Neural cell (in vitro differentiated cells): ENCODE measurements around the gene ALK. TPM values are rescaled to one million over a fixed set of nuclear protein-coding genes. Genes with fewer than 3 reads are reported as not detected.

Experiments used
- H2AFZ ChIP-seq: fragments of 200-600, 300-800 bp; sonication (generic), shearing (Covaris generic); 2 replicates; pipeline ENCODE4 v1.6.0; 2014; ENCODE audit warnings: low read depth, mild to moderate bottlenecking, antibody characterized with exemption, low read length, moderate library complexity
- H3F3A ChIP-seq: fragments of 200-600 bp; shearing (Covaris generic); 2 replicates; pipeline ENCODE4 v1.6.1; 2016; ENCODE audit warnings: mild to moderate bottlenecking, moderate library complexity, mixed read lengths, antibody characterized with exemption, low read length; ENCODE audit not compliant: insufficient read depth, poor library complexity, severe bottlenecking
- H3K27ac ChIP-seq: fragments of 200-600, 300-800 bp; sonication (generic), shearing (Covaris generic); 2 replicates; pipeline ENCODE4 v1.5.1; 2014; ENCODE audit warnings: mild to moderate bottlenecking, low read length, moderate library complexity
- H3K27me3 ChIP-seq: fragments of 300-800, 200-600 bp; sonication (generic), shearing (Covaris generic); 2 replicates; pipeline ENCODE4 v1.6.0; 2014; ENCODE audit warnings: mild to moderate bottlenecking, low read depth, low read length, moderate library complexity; ENCODE audit not compliant: insufficient read depth
- H3K36me3 ChIP-seq: fragments of 300-800, 200-600 bp; sonication (generic), shearing (Covaris generic); 2 replicates; pipeline ENCODE4 v1.5.1; 2014; ENCODE audit warnings: mild to moderate bottlenecking, antibody characterized with exemption, low read length, moderate library complexity; ENCODE audit not compliant: insufficient read depth
- H3K4me2 ChIP-seq: fragments of 300-800, 200-600 bp; sonication (generic), shearing (Covaris generic); 2 replicates; pipeline ENCODE4 v1.6.0; 2014; ENCODE audit warnings: mild to moderate bottlenecking, low read length
- H3K4me3 ChIP-seq: fragments of 300-800, 200-600 bp; sonication (generic), shearing (Covaris generic); 2 replicates; pipeline ENCODE4 v1.5.1; 2014; ENCODE audit warnings: mild to moderate bottlenecking, low read length, moderate library complexity
- H3K79me2 ChIP-seq: fragments of 200-600 bp; shearing (Covaris generic); replicated peaks from 2 replicates; pipeline ENCODE4 v1.6.0; 2014; ENCODE audit warnings: mild to moderate bottlenecking, low read length, moderate library complexity; ENCODE audit not compliant: insufficient read depth
- H3K9ac ChIP-seq: fragments of 300-800, 200-600 bp; sonication (generic), shearing (Covaris generic); 2 replicates; pipeline ENCODE4 v1.6.1; 2016; ENCODE audit warnings: mild to moderate bottlenecking, low read length, mixed read lengths
- H3K9me2 ChIP-seq: fragments of 200-600 bp; shearing (Covaris generic); 2 replicates; pipeline ENCODE4 v1.6.1; 2016; ENCODE audit warnings: mild to moderate bottlenecking, low read length, mixed read lengths; ENCODE audit not compliant: insufficient read depth
- H3K9me3 ChIP-seq: fragments of 200-600, 300-800 bp; sonication (generic), shearing (Covaris generic); 2 replicates; pipeline ENCODE4 v1.6.1; 2016; ENCODE audit warnings: mild to moderate bottlenecking, mixed run types, low read length, moderate library complexity, mixed read lengths
- H4K20me1 ChIP-seq: fragments of 200-600 bp; shearing (Covaris generic); 2 replicates; pipeline ENCODE4 v1.6.1; 2016; ENCODE audit warnings: mild to moderate bottlenecking, mixed run types; ENCODE audit not compliant: insufficient read depth
- EP300 ChIP-seq: fragments of 450-650 bp; conservative IDR thresholded peaks from 2 replicates; pipeline ENCODE4 v1.6.1; 2014; ENCODE audit warnings: antibody characterized with exemption, mild to moderate bottlenecking, moderate library complexity; ENCODE audit not compliant: poor library complexity, severe bottlenecking
- EZH2 ChIP-seq: fragments of 200-600, 300-800 bp; shearing (Covaris generic), sonication (generic); IDR thresholded peaks from 2 replicates; pipeline ENCODE4 v1.6.1; 2014; ENCODE audit warnings: antibody characterized with exemption, low read length, borderline replicate concordance, mild to moderate bottlenecking; ENCODE audit not compliant: insufficient read depth, poor library complexity, severe bottlenecking
- POLR2AphosphoS5 ChIP-seq: IDR thresholded peaks from 2 replicates; pipeline ENCODE4 v1.6.1; 2012
- RAD21 ChIP-seq: fragments of 450-650 bp; conservative IDR thresholded peaks from 2 replicates; pipeline ENCODE4 v1.6.1; 2014; ENCODE audit warnings: antibody characterized with exemption, mild to moderate bottlenecking, moderate library complexity
- REST ChIP-seq: IDR thresholded peaks from 2 replicates; pipeline ENCODE4 v1.6.1; 2012; ENCODE audit warnings: borderline replicate concordance
- SMC3 ChIP-seq: fragments of 450-650 bp; conservative IDR thresholded peaks from 2 replicates; pipeline ENCODE4 v1.6.1; 2014; ENCODE audit warnings: antibody characterized with exemption, mild to moderate bottlenecking, moderate library complexity; ENCODE audit not compliant: poor library complexity
- TAF1 ChIP-seq: IDR thresholded peaks from 2 replicates; pipeline ENCODE4 v1.6.1; 2012; ENCODE audit warnings: low read depth
- polyA plus RNA-seq: library from polyadenylated mRNA; depleted of rRNA; stranded (reverse); fragments of >200 nt; gene quantifications from 2 replicates; pipeline ENCODE4 v1.2.3, GENCODE V29; 2014
- TF ChIP-seq, protein P1 (sequence below): fragments of 450-650 bp; IDR thresholded peaks from 2 replicates; pipeline ENCODE4 v1.5.1; 2014; ENCODE audit warnings: antibody characterized with exemption, mild to moderate bottlenecking, moderate library complexity; ENCODE audit not compliant: poor library complexity, severe bottlenecking

ALK gene
- polyA plus RNA-seq, 1 donor from 2014 or later, result 7.1 TPM

GRCh38 chr2:29229640-29230039 is 691.7 kb downstream of the ALK start:
- Histone ChIP-seq H3K27me3 (no peaks in the 10 kb centered on the region), H3K4me2 (no peak overlapping the region), H3K9ac (no peak overlapping the region), H3K4me3 (no peak overlapping the region), H2AFZ (no peak overlapping the region), H3K79me2 (no peaks in the 10 kb centered on the region), H3K9me2 (no peaks in the 10 kb centered on the region), H3K27ac (no peak overlapping the region), H3K36me3 (no peaks in the 10 kb centered on the region), H3F3A (no peaks in the 10 kb centered on the region), H4K20me1 (no peaks in the 10 kb centered on the region), H3K9me3 (no peaks in the 10 kb centered on the region)
- TF ChIP-seq EZH2 (no peak), REST (no peak), RAD21 (no peak), TAF1 (no peak), EP300 (no peak), POLR2AphosphoS5 (no peak), SMC3 (no peak)
- TF ChIP-seq, protein P1, sequence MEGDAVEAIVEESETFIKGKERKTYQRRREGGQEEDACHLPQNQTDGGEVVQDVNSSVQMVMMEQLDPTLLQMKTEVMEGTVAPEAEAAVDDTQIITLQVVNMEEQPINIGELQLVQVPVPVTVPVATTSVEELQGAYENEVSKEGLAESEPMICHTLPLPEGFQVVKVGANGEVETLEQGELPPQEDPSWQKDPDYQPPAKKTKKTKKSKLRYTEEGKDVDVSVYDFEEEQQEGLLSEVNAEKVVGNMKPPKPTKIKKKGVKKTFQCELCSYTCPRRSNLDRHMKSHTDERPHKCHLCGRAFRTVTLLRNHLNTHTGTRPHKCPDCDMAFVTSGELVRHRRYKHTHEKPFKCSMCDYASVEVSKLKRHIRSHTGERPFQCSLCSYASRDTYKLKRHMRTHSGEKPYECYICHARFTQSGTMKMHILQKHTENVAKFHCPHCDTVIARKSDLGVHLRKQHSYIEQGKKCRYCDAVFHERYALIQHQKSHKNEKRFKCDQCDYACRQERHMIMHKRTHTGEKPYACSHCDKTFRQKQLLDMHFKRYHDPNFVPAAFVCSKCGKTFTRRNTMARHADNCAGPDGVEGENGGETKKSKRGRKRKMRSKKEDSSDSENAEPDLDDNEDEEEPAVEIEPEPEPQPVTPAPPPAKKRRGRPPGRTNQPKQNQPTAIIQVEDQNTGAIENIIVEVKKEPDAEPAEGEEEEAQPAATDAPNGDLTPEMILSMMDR, result no peak

GRCh38 chr2:29228947-29229346 is 692.4 kb downstream of the ALK start:
- no peaks in the 10 kb centered on the region for H3K9me3 ChIP-seq
- TF ChIP-seq SMC3 (no peak), TAF1 (no peak)
- TF ChIP-seq, protein P1, result no peak
- no peak overlapping the region for H2AFZ ChIP-seq
- no peaks in the 10 kb centered on the region for H3K36me3 ChIP-seq
- H3K4me2 ChIP-seq, result no peak overlapping the region
- no peaks in the 10 kb centered on the region for H3K9me2 ChIP-seq
- no peaks in the 10 kb centered on the region for H3K27me3 ChIP-seq
- no peaks in the 10 kb centered on the region for H3K79me2 ChIP-seq
- no peaks in the 10 kb centered on the region for H4K20me1 ChIP-seq
- no peak overlapping the region for H3K27ac ChIP-seq
- no peak overlapping the region for H3K4me3 ChIP-seq
- no peak overlapping the region for H3K9ac ChIP-seq
- H3F3A ChIP-seq, result no peaks in the 10 kb centered on the region
